Cardiac muscle cell (in vitro differentiated cells and primary cell): Measurements from ENCODE around the gene ZNF253. TPM values are rescaled to one million over a fixed set of nuclear protein-coding genes. Genes with fewer than 3 reads are reported as not detected.

Source experiments
- DNase-seq, 2 donors: peaks; one replicate each; pipeline versions ENCODE4 v3.0.0 to v3.0.0-alpha.2; 2010 to 2017; ENCODE audit warnings: low read depth in 1 of 2, low spot score in 1 of 2
- H3K27ac ChIP-seq: fragments of 200-600 bp; sonication (generic); 2 replicates; pipeline ENCODE4 v1.5.1; 2016
- H3K27me3 ChIP-seq: fragments of 200-600 bp; sonication (generic); 2 replicates; pipeline ENCODE4 v1.6.0; 2016; ENCODE audit warnings: control low read depth
- H3K36me3 ChIP-seq: fragments of 200-600 bp; sonication (generic); 2 replicates; pipeline ENCODE4 v1.5.1; 2016; ENCODE audit warnings: control low read depth
- H3K4me1 ChIP-seq: fragments of 200-600 bp; sonication (generic); 2 replicates; pipeline ENCODE4 v1.8.1; 2017; ENCODE audit warnings: low read depth, mild to moderate bottlenecking, mixed run types
- H3K4me3 ChIP-seq: fragments of 200-600 bp; sonication (generic); 2 replicates; pipeline ENCODE4 v1.5.1; 2016; ENCODE audit warnings: mild to moderate bottlenecking
- H3K9me3 ChIP-seq: fragments of 200-600 bp; sonication (generic); 2 replicates; pipeline ENCODE4 v1.5.1; 2017; ENCODE audit warnings: low read depth, mild to moderate bottlenecking, control low read depth
- polyA plus RNA-seq: library from polyadenylated mRNA; unstranded; fragments of >200 nt; fragmentation: Nextera tagmentation; extraction: Ambion mirVana; gene quantifications from 2 replicates; pipeline ENCODE4 v1.2.1, GENCODE V29; 2016
- total RNA-seq: library from RNA; depleted of rRNA; stranded (reverse); fragments of >200 nt; gene quantifications from 2 replicates; pipeline ENCODE4 v1.2.3, GENCODE V29; 2016
- TF ChIP-seq, protein P1 (sequence below): IDR thresholded peaks from 2 replicates; pipeline ENCODE4 v1.5.1; 2012; ENCODE audit warnings: low read depth, mild to moderate bottlenecking, low read length

The ZNF253 gene
- total and polyA plus RNA-seq, 2 experiments from 2014 or later: 19.2 to 24.8 TPM

DNA sequence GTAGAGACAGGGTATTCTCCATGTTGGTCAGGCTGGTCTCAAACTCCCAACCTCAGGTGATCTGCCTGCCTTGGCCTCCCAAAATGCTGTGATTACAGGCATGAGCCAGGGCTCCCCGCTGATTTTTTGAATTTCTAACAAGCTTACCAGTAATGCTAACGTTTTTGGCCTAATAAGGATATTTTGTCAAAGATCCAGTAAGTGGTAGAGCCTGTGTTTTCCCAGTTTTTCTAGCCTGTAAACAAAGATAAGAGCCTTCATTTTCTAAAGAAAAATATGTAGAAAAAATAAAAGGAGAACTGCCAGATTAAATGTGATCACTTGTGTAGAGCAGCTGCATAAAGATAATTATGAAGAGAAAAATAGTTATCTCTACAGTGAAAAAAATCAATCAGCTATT lies 72.8 kb downstream of the ZNF253 start:
- TF ChIP-seq, protein P1, sequence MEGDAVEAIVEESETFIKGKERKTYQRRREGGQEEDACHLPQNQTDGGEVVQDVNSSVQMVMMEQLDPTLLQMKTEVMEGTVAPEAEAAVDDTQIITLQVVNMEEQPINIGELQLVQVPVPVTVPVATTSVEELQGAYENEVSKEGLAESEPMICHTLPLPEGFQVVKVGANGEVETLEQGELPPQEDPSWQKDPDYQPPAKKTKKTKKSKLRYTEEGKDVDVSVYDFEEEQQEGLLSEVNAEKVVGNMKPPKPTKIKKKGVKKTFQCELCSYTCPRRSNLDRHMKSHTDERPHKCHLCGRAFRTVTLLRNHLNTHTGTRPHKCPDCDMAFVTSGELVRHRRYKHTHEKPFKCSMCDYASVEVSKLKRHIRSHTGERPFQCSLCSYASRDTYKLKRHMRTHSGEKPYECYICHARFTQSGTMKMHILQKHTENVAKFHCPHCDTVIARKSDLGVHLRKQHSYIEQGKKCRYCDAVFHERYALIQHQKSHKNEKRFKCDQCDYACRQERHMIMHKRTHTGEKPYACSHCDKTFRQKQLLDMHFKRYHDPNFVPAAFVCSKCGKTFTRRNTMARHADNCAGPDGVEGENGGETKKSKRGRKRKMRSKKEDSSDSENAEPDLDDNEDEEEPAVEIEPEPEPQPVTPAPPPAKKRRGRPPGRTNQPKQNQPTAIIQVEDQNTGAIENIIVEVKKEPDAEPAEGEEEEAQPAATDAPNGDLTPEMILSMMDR: no peak
- no peaks in the 10 kb centered on the region for H3K4me1 ChIP-seq
- no peak for DNase-seq

DNA sequence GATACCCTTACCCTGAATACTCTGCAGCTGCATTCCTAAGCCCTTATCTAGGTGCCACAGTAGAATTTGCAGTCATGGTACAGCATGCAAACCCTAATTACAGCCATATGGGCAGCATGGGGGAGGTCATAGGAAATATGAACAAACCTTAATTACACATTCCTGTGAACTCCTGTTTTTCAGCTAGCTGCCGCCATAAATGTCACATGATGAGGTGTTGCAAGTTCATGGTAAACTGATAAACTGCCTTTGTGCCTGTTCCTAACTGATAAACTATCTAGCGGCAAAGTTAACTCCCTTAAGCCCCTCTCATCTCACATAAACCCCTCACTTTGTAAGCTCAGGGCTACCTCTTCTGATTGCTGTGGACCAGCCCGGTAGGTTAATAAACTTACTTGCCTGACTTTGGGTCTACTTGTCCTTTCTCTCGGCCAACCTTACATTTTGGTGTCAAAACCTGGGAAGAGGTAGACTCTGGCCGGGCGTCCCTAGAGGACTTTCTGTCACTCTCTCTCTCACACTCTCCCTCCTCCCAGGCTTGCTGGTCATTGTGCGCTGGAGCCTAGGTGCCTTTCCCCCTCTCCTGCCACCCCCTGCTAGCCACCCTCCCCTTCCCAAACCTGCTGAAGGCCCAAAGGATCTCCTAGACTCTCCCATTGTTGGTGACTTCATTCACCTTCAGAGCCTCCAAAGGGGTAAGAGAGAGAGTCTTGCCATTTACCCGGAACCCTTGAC lies 78.3 kb downstream of the ZNF253 start:
- no peaks in the 10 kb centered on the region for H3K36me3 ChIP-seq
- H3K4me1 ChIP-seq: no peaks in the 10 kb centered on the region
- no peak overlapping the region for H3K27ac ChIP-seq
- no peaks in the 10 kb centered on the region for H3K27me3 ChIP-seq
- TF ChIP-seq, protein P1: no peak
- no peak for DNase-seq
- no peaks in the 10 kb centered on the region for H3K9me3 ChIP-seq
- H3K4me3 ChIP-seq: no peak overlapping the region

More for the DNA sequence above, 72.8 kb downstream of the ZNF253 start:
- Histone ChIP-seq H3K9me3 (peaks cover 7% of the 10 kb centered on the region), H3K27ac (no peak overlapping the region), H3K27me3 (no peaks in the 10 kb centered on the region), H3K4me3 (no peak overlapping the region), H3K36me3 (peaks cover 7% of the 10 kb centered on the region)

Other genes with a start within 250 kb of the ZNF253 start
- gene PBX4, start 247.2 kb upstream of the ZNF253 start, total RNA-seq: 6.7 and 11.8 TPM in 2 replicates
- 10.3 and 10.9 TPM in 2 replicates for gene PBX4, start 247.2 kb upstream of the ZNF253 start, polyA plus RNA-seq
- gene LPAR2, start 237.7 kb upstream of the ZNF253 start, total RNA-seq: 29.7 and 39.9 TPM in 2 replicates
- 56.6 and 62.2 TPM in 2 replicates for gene LPAR2, start 237.7 kb upstream of the ZNF253 start, polyA plus RNA-seq
- gene GMIP, start 222.2 kb upstream of the ZNF253 start, total RNA-seq: 13.7 and 15.1 TPM in 2 replicates
- gene GMIP, start 222.2 kb upstream of the ZNF253 start, polyA plus RNA-seq: 11.6 and 12.4 TPM in 2 replicates
- gene ATP13A1, start 202.2 kb upstream of the ZNF253 start, total RNA-seq: 117 and 216 TPM in 2 replicates
- gene ATP13A1, start 202.2 kb upstream of the ZNF253 start, polyA plus RNA-seq: 58.0 and 67.9 TPM in 2 replicates
- gene ZNF101, start 197.0 kb upstream of the ZNF253 start, total RNA-seq: 5.7 and 6.0 TPM in 2 replicates
- gene ZNF101, start 197.0 kb upstream of the ZNF253 start, polyA plus RNA-seq: 4.9 and 5.9 TPM in 2 replicates
- gene ZNF14, start 132.8 kb upstream of the ZNF253 start, total RNA-seq: 4.2 and 5.5 TPM in 2 replicates
- gene ZNF14, start 132.8 kb upstream of the ZNF253 start, polyA plus RNA-seq: 9.6 and 11.0 TPM in 2 replicates
- gene ZNF506, start 44.1 kb upstream of the ZNF253 start, total RNA-seq: 49.9 and 55.0 TPM in 2 replicates
- 9.3 and 18.0 TPM in 2 replicates for gene ZNF506, start 44.1 kb upstream of the ZNF253 start, polyA plus RNA-seq
- 14.9 and 29.1 TPM in 2 replicates for gene ZNF93, start 35.1 kb downstream of the ZNF253 start, total RNA-seq
- 9.9 and 20.8 TPM in 2 replicates for gene ZNF93, start 35.1 kb downstream of the ZNF253 start, polyA plus RNA-seq
- gene ZNF682, start 173.6 kb downstream of the ZNF253 start, total RNA-seq: 9.1 and 11.9 TPM in 2 replicates
- 16.8 and 18.3 TPM in 2 replicates for gene ZNF682, start 173.6 kb downstream of the ZNF253 start, polyA plus RNA-seq
- gene ZNF90, start 212.1 kb downstream of the ZNF253 start, total RNA-seq: 6.8 and 11.1 TPM in 2 replicates
- 7.6 and 8.1 TPM in 2 replicates for gene ZNF90, start 212.1 kb downstream of the ZNF253 start, polyA plus RNA-seq